SH-SY5Y (cell line): ENCODE results near the gene PEX7.

Source experiments
- GATA2 ChIP-seq: IDR thresholded peaks from 2 replicates; pipeline ENCODE4 v1.6.1; 2011; ENCODE audit warnings: mild to moderate bottlenecking, low read depth, low read length
- GATA3 ChIP-seq: IDR thresholded peaks from 2 replicates; pipeline ENCODE4 v1.6.1; 2011; ENCODE audit warnings: low read depth, mild to moderate bottlenecking, low read length, moderate library complexity

DNA sequence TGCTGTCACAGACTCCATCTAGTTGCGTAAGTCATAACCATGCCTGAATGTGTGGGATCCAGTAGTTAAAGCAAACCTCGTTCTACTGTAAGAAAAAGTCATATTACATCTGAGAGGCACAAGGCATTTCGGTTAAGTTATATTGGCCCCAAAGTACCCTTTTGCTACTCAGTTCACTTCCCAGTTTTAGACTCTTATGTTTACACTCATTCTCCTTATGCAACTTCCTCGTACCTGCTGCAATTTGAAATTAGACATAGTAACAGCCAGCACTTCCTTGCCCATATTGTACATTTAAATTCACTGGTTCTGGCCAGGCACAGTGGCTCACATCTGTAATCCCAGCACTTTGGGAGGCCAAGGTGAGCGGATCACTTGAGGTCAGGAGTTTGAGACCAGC is 37.0 kb downstream of the PEX7 start:
- TF ChIP-seq GATA2: no peak
- TF ChIP-seq GATA3: no peak
